G401 (cell line): ENCODE data around the gene CLSTN2. TPM values are rescaled to one million over a fixed set of nuclear protein-coding genes. Genes with fewer than 3 reads are reported as not detected.

ENCODE experiments used
- DNase-seq: peaks from one replicate; pipeline ENCODE4 v3.0.0-alpha.2; 2015; ENCODE audit warnings: low spot score
- in situ Hi-C: cut with HindIII; loops from 2 replicates; pipeline ENCODE4 v1.10.0; 2016; ENCODE audit warnings: low sequenced_read_pairs, mixed read lengths
- total RNA-seq: library from RNA; depleted of rRNA; stranded (reverse); fragments of >200 nt; shearing (Covaris generic); gene quantifications from 2 replicates; pipeline ENCODE4 v1.2.3, GENCODE V29; 2014

The CLSTN2 gene
- total RNA-seq, 1 experiment from 2014 or later = 5.2 TPM

DNA sequence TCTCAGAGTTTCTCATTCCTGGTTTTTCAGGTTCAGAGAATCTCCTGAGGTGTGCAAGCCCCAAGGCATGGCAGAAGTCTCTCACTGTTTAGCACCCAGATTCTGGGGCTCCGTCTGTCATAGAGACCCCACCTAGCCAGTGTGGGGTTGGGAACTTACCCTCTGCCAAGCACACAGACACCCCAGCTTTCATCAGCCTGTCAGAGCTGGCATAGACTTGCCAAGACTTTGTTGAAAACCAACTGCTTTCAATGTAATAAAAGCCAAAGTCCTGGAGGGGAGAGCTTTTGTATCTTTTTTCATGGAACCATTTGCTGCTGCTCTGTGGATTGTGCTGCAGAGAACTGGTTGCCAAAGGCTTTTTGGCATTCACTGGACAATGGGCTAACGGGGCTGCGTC, 401.5 kb downstream of the CLSTN2 start:
- no peak for DNase-seq
- in situ Hi-C loops = no loop called here

GRCh38 chr3:140338916-140339315, 403.9 kb downstream of the CLSTN2 start:
- in situ Hi-C loops = no loop called here
- DNase-seq = peak; percentile 23

DNA sequence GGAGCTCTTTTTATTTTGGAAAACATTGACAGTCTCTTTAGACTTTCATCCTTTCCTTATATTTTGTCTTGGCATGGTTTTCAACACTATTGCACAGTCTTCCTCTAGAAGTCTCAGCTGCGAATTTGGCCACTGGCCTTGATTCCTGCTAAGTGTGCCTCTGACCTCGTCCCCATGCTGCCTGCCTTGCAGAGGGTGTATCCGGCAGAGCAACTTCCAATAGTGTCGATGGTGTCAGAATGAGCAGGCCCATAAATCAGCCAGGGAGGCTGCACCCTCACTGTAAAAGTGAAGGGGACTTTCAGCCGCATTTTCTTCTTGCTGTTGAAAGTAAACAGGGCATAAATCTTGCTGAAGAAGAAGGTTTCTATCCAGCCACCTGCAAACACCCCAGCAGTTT, 406.2 kb downstream of the CLSTN2 start:
- in situ Hi-C loops = no loop called here
- no peak for DNase-seq

DNA sequence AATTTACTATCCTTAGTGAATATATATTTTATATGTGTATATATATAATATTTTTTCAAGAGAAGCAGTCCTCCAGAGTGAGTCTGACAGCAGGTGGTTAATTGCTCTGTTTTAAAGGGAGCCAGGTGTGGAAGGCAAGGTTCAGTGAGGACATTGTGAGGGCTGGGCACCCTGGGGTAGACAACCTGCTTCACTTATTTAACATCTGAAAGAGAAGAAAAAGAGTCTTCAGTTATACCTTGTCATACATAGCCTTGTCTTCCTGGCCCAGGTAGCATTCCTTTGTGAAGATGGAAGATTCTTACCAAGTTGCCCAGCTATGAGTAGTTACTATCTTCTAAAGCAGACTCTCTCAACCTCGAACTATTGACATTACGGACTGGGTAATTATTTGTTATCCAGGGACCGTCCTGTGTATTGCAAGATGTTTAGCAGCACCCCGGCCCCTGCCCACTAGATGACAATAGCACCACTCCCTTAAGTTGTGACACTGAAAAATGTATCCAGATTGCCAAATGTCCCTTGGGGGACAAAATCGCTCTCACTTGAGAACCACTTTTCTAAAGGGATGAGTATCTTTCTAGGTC, 406.9 kb downstream of the CLSTN2 start:
- in situ Hi-C loops = no loop called here
- no peak for DNase-seq

- in situ Hi-C loops = no loop called here
- no peak for DNase-seq
Observed at GRCh38 chr3:140342668-140343067, 407.7 kb downstream of the CLSTN2 start.

- in situ Hi-C loops = no loop called here
- no peak for DNase-seq
Observed at GRCh38 chr3:140343211-140344081, 408.5 kb downstream of the CLSTN2 start.

- no peak for DNase-seq
- in situ Hi-C loops = no loop called here
Observed at GRCh38 chr3:140344082-140344454, 409.1 kb downstream of the CLSTN2 start.

GRCh38 chr3:140344601-140345205, 409.7 kb downstream of the CLSTN2 start:
- in situ Hi-C loops = no loop called here
- DNase-seq = peak; percentile 22

GRCh38 chr3:140347151-140347550, 412.2 kb downstream of the CLSTN2 start:
- in situ Hi-C loops = no loop called here
- no peak for DNase-seq

DNA sequence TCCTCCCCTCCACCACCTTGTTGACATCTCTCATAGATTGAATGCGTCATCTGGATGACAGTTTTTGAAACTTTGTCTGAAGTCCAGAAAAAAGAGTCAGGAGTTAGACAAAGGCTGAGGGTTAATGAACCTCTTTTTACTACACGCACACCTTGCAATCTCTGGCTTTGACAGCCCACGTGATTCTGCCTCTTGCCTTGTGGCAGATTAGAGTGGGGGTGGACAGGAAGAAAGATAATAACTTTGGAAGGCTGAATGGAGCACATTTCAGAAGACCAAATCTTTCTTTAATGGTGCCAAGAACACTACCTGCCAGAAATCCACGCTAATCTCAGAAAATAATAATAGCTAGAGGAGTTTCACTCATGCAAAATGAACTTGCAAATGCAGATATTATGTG, 415.0 kb downstream of the CLSTN2 start:
- in situ Hi-C loops = no loop called here
- no peak for DNase-seq

GRCh38 chr3:140351466-140351865, 416.5 kb downstream of the CLSTN2 start:
- in situ Hi-C loops = no loop called here
- no peak for DNase-seq

DNA sequence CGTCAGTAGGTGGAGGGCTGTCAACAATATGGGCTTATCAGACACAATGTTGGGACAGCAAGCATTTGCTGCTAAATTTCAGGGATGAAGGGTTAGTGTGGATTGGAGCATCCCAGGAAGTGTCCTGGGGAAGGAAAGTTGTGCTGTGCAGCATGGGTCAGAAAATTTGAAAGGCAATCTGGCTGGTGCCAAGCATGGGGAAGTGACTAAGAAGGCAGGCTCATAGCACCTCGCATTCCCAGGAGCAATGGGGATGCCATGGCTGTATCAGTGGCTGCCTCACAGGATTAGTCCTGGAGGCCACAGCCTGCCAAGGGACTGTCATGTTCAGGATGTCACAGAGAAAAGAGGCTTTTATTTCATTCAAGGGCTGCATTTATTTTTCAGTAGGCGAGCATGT, 420.5 kb downstream of the CLSTN2 start:
- in situ Hi-C loops = no loop called here

DNA sequence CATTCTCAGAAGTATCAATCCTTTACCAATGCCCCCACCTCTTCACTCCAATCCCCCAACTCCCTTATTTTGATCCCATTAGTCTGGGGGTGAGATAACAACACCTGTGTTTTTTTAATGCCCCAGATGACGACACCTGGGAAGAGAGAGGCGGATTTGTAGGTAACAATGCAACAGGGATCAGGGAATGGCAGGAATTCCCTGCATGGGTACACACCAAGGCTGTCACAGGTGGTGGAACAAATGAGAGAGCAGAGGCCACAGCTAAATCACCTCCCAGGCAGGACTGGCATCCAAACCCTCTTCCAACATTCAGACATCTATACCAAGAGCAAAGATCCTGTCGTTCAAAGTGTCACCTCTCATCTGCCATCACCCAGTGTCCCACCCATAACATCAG, 423.7 kb downstream of the CLSTN2 start:
- no peak for DNase-seq
- in situ Hi-C loops = no loop called here

More for the DNA sequence above, 420.5 kb downstream of the CLSTN2 start:
- DNase-seq = no peak

DNA sequence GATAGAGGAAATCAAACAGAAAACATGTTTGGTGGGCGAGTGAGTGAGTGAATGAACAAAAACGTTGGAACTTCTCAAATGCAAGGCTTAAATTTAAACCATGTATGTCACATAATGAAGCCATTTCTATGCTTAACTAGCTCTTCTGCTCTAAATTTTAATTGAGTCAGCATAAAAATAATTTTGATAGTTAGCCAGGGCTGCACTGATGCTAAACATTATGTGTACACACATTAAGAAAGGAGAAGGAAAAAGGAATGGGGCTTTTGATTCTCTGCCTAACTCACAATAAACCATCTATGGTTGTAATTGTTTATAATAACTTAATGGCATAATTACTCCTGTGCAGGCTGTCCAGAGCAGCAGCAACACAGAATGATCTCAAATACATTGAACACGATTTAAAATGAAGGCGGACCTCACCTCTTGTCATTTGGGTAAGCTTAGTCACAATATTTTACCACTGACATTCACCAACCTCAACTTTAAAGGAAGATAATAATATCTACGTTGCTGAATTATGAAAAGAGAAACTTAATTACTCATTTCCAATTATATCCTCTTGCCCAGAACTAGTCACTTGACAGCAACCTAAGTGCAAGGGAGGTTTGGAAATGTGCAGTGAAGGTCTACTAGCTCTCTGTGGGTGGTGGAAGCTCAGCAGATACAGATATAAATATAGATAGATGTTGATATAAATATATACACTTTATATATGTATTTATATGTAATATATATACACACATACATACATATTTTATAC, 424.4 kb downstream of the CLSTN2 start:
- in situ Hi-C loops = no loop called here
- DNase-seq = no peak

GRCh38 chr3:140360332-140360731, 425.3 kb downstream of the CLSTN2 start:
- no peak for DNase-seq
- in situ Hi-C loops = no loop called here

- in situ Hi-C loops = no loop called here
- no peak for DNase-seq
Observed at GRCh38 chr3:140363801-140364200, 428.8 kb downstream of the CLSTN2 start.

DNA sequence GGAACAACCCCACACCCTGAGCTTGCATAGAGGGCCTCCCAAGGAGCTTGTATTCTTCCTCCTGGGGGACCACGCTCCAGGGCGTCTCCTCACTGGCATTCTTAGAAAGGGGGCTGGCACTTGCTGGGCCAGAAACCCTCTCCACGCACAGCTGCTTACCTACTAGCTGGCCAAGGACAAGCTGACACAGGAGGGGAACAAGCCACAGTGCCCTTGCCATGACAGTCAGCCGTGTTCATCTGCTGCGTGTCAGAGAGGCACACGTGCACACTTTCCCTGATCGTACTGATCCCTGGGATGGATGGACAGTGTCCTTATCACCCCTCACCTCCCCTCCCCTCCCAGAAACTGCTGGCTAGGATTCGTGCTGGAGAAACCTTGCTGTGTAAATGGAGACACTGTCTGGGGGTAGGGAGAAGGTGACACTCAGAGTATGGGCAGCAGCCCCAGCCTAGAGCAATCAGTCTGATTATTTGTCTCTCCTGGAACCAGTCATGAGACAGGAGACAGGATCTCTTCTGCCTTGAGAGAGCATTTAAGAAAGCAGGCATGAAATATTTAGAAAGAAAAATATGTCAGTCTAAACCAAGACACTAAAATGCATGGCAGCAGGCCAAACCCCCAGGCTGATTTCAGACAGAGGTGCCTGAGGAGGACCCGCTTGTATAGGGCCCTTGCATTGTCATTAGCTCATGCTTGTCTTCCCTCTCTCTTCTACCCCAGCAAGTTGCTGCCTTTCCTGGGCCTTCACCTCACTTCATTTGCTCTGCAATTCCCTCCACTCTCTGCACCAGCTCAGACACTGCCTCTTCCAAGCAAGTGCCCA, 431.1 kb downstream of the CLSTN2 start:
- in situ Hi-C loops = no loop called here
- no peak for DNase-seq

- DNase-seq = no peak
- in situ Hi-C loops = no loop called here
Observed at GRCh38 chr3:140368223-140368811, 433.3 kb downstream of the CLSTN2 start.

GRCh38 chr3:140370686-140371085, 435.7 kb downstream of the CLSTN2 start:
- in situ Hi-C loops = no loop called here
- DNase-seq = no peak
